Neural crest cell (in vitro differentiated cells): ENCODE data around the gene KNCN. TPM values are rescaled to one million over a fixed set of nuclear protein-coding genes. Genes with fewer than 3 reads are reported as not detected.

Experiments
- DNase-seq: peaks from one replicate; pipeline ENCODE4 v3.0.0; 2021; ENCODE audit warnings: low read depth, mixed read lengths, low spot score
- H3K27ac Mint-ChIP-seq: one replicate; pipeline ENCODE4 v1.8.0; 2021; ENCODE audit warnings: mild to moderate bottlenecking, mixed read lengths; ENCODE audit not compliant: unreplicated experiment
- H3K27me3 Mint-ChIP-seq: 2 replicates; pipeline ENCODE4 v1.8.0; 2021; ENCODE audit warnings: low read depth, mild to moderate bottlenecking, mixed read lengths
- H3K36me3 Mint-ChIP-seq: 2 replicates; pipeline ENCODE4 v1.8.0; 2021; ENCODE audit warnings: low read depth, mild to moderate bottlenecking, mixed read lengths
- H3K4me1 Mint-ChIP-seq: 2 replicates; pipeline ENCODE4 v1.8.0; 2021; ENCODE audit warnings: mixed read lengths
- H3K4me3 Mint-ChIP-seq: one replicate; pipeline ENCODE4 v1.8.0; 2021; ENCODE audit warnings: mild to moderate bottlenecking, mixed read lengths
- H3K9me3 Mint-ChIP-seq: 2 replicates; pipeline ENCODE4 v1.8.0; 2021; ENCODE audit warnings: mixed read lengths
- total RNA-seq: library from RNA; stranded (reverse); gene quantifications from 2 replicates; pipeline ENCODE4 v1.2.1, GENCODE V29; 2021
- TF ChIP-seq, protein P1 (sequence below): fragments of 200-600 bp; sonication (generic); conservative IDR thresholded peaks from 2 replicates; pipeline ENCODE4 v1.5.0; 2021; ENCODE audit warnings: antibody characterized with exemption, mild to moderate bottlenecking

KNCN gene
- total RNA-seq, 1 donor from 2014 or later, result not detected

DNA sequence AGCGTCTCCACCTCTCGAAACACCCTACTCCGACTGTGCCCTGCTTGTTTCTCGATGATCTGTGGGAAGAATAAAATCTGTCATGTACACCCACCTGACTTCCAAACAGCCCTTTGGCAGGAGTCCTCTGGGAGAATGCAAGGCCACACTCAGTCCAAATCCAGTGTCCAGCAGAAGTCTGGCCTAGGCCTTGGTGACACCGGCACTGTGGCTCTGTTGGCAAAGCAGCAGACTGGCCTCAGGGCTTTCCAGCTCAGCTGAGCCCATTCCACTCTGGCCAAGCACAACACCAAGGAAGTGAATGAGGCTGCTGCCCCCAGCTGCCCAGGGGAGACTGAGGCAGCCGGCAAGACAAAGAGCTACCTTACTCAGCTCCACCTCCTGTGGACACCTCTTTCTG lies 25.1 kb upstream of the KNCN start:
- H3K9me3 Mint-ChIP-seq, result no peaks in the 10 kb centered on the region
- peaks cover 2% of the 10 kb centered on the region for H3K36me3 Mint-ChIP-seq
- no peak overlapping the region for H3K27ac Mint-ChIP-seq
- H3K27me3 Mint-ChIP-seq, result no peaks in the 10 kb centered on the region
- no peak overlapping the region for H3K4me3 Mint-ChIP-seq
- DNase-seq, result no peak
- TF ChIP-seq, protein P1, sequence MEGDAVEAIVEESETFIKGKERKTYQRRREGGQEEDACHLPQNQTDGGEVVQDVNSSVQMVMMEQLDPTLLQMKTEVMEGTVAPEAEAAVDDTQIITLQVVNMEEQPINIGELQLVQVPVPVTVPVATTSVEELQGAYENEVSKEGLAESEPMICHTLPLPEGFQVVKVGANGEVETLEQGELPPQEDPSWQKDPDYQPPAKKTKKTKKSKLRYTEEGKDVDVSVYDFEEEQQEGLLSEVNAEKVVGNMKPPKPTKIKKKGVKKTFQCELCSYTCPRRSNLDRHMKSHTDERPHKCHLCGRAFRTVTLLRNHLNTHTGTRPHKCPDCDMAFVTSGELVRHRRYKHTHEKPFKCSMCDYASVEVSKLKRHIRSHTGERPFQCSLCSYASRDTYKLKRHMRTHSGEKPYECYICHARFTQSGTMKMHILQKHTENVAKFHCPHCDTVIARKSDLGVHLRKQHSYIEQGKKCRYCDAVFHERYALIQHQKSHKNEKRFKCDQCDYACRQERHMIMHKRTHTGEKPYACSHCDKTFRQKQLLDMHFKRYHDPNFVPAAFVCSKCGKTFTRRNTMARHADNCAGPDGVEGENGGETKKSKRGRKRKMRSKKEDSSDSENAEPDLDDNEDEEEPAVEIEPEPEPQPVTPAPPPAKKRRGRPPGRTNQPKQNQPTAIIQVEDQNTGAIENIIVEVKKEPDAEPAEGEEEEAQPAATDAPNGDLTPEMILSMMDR, result no peak
- no peaks in the 10 kb centered on the region for H3K4me1 Mint-ChIP-seq

DNA sequence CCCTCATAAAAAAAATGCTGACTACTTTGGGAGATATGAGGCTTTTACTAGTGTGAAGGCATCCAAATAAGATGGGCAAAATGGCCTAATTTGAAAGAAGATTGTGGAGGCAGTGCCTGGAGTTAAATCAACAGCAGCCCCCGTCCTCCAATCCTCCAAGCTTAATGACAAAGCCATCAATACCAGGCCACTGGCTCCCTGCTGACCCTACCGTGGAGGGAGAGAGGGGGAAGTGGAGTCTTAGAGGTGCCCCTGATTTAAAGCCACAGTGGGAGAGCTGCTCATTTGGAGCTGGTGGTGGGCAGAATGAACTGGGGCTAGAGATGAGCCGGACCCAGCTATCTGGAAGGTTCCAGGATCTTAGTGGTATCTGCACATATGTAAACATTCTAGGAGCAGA lies 24.3 kb upstream of the KNCN start:
- Mint-ChIP-seq H3K27me3 (no peaks in the 10 kb centered on the region), H3K27ac (no peak overlapping the region), H3K4me3 (no peak overlapping the region), H3K4me1 (no peaks in the 10 kb centered on the region), H3K36me3 (peaks cover 2% of the 10 kb centered on the region), H3K9me3 (no peaks in the 10 kb centered on the region)
- TF ChIP-seq, protein P1, result no peak
- no peak for DNase-seq

DNA sequence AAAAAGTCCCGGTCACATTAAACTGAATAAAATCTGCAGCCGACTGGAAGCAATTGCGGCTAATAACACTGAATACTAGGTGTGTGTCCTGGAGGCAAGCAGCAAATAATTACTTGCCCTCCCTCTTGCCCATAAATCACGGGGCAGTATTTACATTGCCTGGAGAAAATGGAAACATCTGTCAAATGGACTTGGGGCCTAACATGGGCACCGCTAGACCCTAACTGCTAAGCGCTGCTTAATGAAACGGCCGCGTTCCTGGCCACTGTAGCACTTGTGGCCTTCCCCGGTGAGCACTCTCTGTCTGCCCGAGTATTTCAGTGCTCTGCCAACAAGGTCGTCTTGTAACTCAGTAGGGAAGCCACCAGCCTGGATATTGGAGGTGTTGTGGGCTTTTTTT lies 23.9 kb upstream of the KNCN start:
- TF ChIP-seq, protein P1, result no peak
- Mint-ChIP-seq H3K36me3 (peaks cover 2% of the 10 kb centered on the region), H3K9me3 (no peaks in the 10 kb centered on the region), H3K4me3 (no peak overlapping the region), H3K27ac (no peak overlapping the region), H3K4me1 (no peaks in the 10 kb centered on the region), H3K27me3 (no peaks in the 10 kb centered on the region)
- no peak for DNase-seq

DNA sequence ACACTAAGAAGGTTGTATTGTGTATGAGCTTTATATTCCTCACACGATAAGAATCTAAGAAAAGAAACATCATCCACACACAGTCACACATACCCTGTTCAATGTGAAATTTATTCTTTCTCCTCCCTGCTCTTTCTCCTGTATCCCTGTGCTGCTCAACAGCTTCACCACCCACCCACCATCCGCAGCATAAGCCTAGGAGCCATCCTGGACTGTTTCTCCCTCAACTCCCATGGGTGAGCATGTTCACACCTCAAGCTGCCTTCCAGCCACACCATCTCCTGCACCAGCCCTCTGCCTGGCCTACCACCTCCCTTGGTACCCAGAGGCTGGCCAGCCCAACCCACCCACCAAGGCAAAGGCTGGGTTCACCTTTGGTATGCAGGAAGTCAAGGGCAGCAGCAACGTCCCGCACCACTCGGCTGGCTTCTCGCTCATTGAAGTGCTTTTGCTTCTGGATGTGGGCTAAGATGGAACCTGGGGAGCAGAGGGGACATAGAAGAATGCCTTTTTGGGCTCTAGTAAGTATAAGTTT lies 20.3 kb upstream of the KNCN start:
- Mint-ChIP-seq H3K27me3 (no peaks in the 10 kb centered on the region), H3K9me3 (no peaks in the 10 kb centered on the region), H3K36me3 (peaks cover 2% of the 10 kb centered on the region), H3K4me1 (no peaks in the 10 kb centered on the region), H3K4me3 (no peak overlapping the region), H3K27ac (no peak overlapping the region)
- DNase-seq, result no peak
- TF ChIP-seq, protein P1, result no peak

DNA sequence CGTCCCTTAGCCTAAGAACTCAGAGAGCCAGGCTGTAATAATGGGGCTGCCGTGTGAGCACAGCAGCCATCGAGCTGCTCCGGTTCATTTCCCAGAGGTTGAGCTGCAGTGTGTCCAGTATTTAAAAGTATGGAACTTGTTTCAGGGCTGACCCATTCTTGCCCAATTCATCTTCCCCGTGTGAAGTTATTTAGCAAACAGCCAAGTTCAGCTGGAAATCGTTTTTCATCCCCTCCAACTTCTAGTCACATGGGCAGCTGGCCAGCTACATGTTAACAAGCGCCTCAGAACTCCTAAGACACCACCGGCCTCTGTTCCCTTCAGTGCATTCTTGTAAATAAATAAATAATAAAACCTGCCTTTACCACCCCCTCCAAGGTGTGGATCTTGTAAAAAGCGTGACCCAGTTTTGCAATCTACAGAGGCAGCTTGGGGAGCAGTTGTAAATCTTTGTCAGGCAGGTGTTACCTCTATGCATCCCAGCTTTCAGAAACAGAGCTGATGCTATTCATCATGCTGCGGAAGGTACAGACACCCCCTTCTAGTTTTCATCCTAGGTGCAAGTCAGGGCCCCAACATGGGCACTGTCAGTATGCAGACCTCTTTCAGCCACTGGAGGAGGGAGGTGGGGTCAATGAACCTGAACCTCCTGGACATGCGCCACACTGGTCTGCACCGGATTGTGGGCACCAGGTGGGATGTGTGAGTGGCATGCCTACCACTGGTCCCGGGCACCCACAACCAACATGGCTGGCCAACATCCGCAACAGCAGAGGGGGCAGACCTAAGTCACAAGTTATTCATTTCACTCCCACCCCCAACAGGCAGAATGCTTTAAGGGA lies 18.7 kb upstream of the KNCN start:
- peaks cover 5% of the 10 kb centered on the region for H3K36me3 Mint-ChIP-seq
- no peak overlapping the region for H3K27ac Mint-ChIP-seq
- TF ChIP-seq, protein P1, result no peak
- H3K4me1 Mint-ChIP-seq, result no peaks in the 10 kb centered on the region
- H3K27me3 Mint-ChIP-seq, result no peaks in the 10 kb centered on the region
- no peak overlapping the region for H3K4me3 Mint-ChIP-seq
- DNase-seq, result no peak
- no peaks in the 10 kb centered on the region for H3K9me3 Mint-ChIP-seq
